Uterus (tissue), 4 donors: ENCODE measurements around the gene DPYSL5. TPM values are rescaled to one million over a fixed set of nuclear protein-coding genes. Genes with fewer than 3 reads are reported as not detected.

Source experiments
- DNase-seq, 2 donors: peaks; one replicate each; pipeline ENCODE4 v3.0.0-alpha.2; 2019 to 2020
- H3K27ac ChIP-seq, 2 donors: fragments of 200-600 bp; sonication (generic); 1 replicate in 1 of 2; 2 replicates in 1 of 2; pipeline ENCODE4 v1.5.1; 2016 to 2018
- H3K27me3 ChIP-seq, 2 donors: fragments of 200-600 bp; sonication (generic); one replicate each; pipeline ENCODE4 v1.5.1; 2018 to 2019; ENCODE audit warnings: control low read depth in 1 of 2
- H3K36me3 ChIP-seq, 2 donors: fragments of 200-600 bp; sonication (generic); one replicate each; pipeline ENCODE4 v1.5.1; 2019; ENCODE audit warnings: control low read depth in 1 of 2
- H3K4me1 ChIP-seq, 2 donors: fragments of 200-600 bp; sonication (generic); one replicate each; pipeline ENCODE4 v1.5.1; 2018 to 2019; ENCODE audit warnings: control low read depth in 1 of 2
- H3K4me3 ChIP-seq, 2 donors: fragments of 200-600 bp; sonication (generic); 1 replicate in 1 of 2; 2 replicates in 1 of 2; pipeline ENCODE4 v1.5.1; 2018 to 2019; ENCODE audit warnings: mild to moderate bottlenecking in 1 of 2
- H3K9me3 ChIP-seq, 2 donors: fragments of 200-600 bp; sonication (generic); one replicate each; pipeline ENCODE4 v1.5.1; 2019; ENCODE audit warnings: control low read depth in 1 of 2
- CTCF ChIP-seq, 4 experiments: fragments of 200-600 bp in 2 of 4; fragments of 450-650 bp in 2 of 4; sonication (generic) in 2 of 4; IDR thresholded peaks; one replicate each; pipeline ENCODE4 v1.5.1; 2016 to 2019; ENCODE audit warnings: antibody characterized with exemption in 4 of 4, mild to moderate bottlenecking in 2 of 4, moderate library complexity in 1 of 4
- POLR2A ChIP-seq, 2 donors: fragments of 450-650 bp; IDR thresholded peaks; one replicate each; pipeline ENCODE4 v1.6.1; 2016; ENCODE audit warnings: antibody characterized with exemption in 2 of 2, mild to moderate bottlenecking in 1 of 2, moderate library complexity in 1 of 2
- intact Hi-C: fragments of 100-400 bp; cut with DNase I; formaldehyde crosslinking; loops from one replicate; pipeline ENCODE4 v1.15.1; 2023; ENCODE audit warnings: low total_unique reads
- total RNA-seq, 4 donors: library from RNA; depleted of rRNA in 3 of 4; stranded (reverse); fragments of >200 nt in 3 of 4; gene quantifications; one replicate each; pipeline versions ENCODE4 v1.1.0 to v1.2.4, GENCODE V29; 2014 to 2023
- donor health status: DM: yes; HTN: yes; CAD: no.

DPYSL5 gene
- total RNA-seq, 4 donors from 2014 or later: 1.8 TPM; not detected in 3

- H3K27ac ChIP-seq: no peak overlapping the region
- no peak for DNase-seq
- peaks cover 0 to 6% of the 10 kb centered on the region in 2 donors for H3K4me1 ChIP-seq
- H3K4me3 ChIP-seq: no peak overlapping the region
- no peak for TF ChIP-seq POLR2A (IDR thresholded peaks at IDR 0.05)
- TF ChIP-seq CTCF (IDR thresholded peaks at IDR 0.05): no peak
- no peaks in the 10 kb centered on the region for H3K27me3 ChIP-seq
- intact Hi-C loops: no loop called here
- no peaks in the 10 kb centered on the region for H3K9me3 ChIP-seq
- H3K36me3 ChIP-seq: no peaks in the 10 kb centered on the region
Measured at GRCh38 chr2:26968001-26968400, 120.1 kb downstream of the DPYSL5 start.

GRCh38 chr2:26969077-26969844, 121.3 kb downstream of the DPYSL5 start:
- no peak for DNase-seq
- H3K4me3 ChIP-seq: no peak overlapping the region
- H3K27me3 ChIP-seq: no peaks in the 10 kb centered on the region
- TF ChIP-seq POLR2A (IDR thresholded peaks at IDR 0.05) (no peak), CTCF (IDR thresholded peaks at IDR 0.05) (no peak)
- no peaks in the 10 kb centered on the region for H3K36me3 ChIP-seq
- no peak overlapping the region for H3K27ac ChIP-seq
- no peaks in the 10 kb centered on the region for H3K9me3 ChIP-seq
- H3K4me1 ChIP-seq: peaks cover 0 to 6% of the 10 kb centered on the region in 2 donors
- intact Hi-C loops: no loop called here

GRCh38 chr2:26970244-26970927, 122.5 kb downstream of the DPYSL5 start, which contains the start of gene MAPRE3:
MAPRE3 (plus strand) TSS chr2:26970637; CDS start chr2:27022219, 51,582 bp downstream.
- TF ChIP-seq CTCF (IDR thresholded peaks at IDR 0.05) (peak in 1 of 4 experiments; percentile 3), POLR2A (IDR thresholded peaks at IDR 0.05) (peak in 1 of 2 donors; percentile 65)
- intact Hi-C loops: no loop called here
- peak within 1 kb of the TSS; percentile 77 to 91 for H3K27ac ChIP-seq

GRCh38 chr2:26970928-26971627, 123.1 kb downstream of the DPYSL5 start:
- H3K36me3 ChIP-seq: no peaks in the 10 kb centered on the region
- peak overlapping the region; percentile 77 to 91 for H3K27ac ChIP-seq
- H3K4me1 ChIP-seq: peaks cover 0 to 6% of the 10 kb centered on the region in 2 donors
- H3K4me3 ChIP-seq: peak overlapping the region; percentile 73 to 86
- TF ChIP-seq POLR2A (IDR thresholded peaks at IDR 0.05) (no peak), CTCF (IDR thresholded peaks at IDR 0.05) (no peak)
- H3K9me3 ChIP-seq: no peaks in the 10 kb centered on the region
- intact Hi-C loops: no loop called here
- H3K27me3 ChIP-seq: no peaks in the 10 kb centered on the region
- DNase-seq: peak; percentile 33 to 39

More at GRCh38 chr2:26970244-26970927, 122.5 kb downstream of the DPYSL5 start, which contains the start of gene MAPRE3:
- Histone ChIP-seq H3K36me3 (no peaks in the 10 kb centered on the region), H3K27me3 (no peaks in the 10 kb centered on the region), H3K9me3 (no peaks in the 10 kb centered on the region), H3K4me3 (peak within 1 kb of the TSS; percentile 73 to 86), H3K4me1 (peaks cover 0 to 6% of the 10 kb centered on the region in 2 donors)
- DNase-seq: peak; percentile 76 to 84
